GM21825 (cell line): ENCODE measurements around the gene PGD.
"Not testable (repeated sequence)": the region's sequence is repeated elsewhere in the genome, so short reads cannot be mapped to it uniquely, and the experiment has no call there.

Experiments used
- ATAC-seq: cut with Tn5 transposase; IDR thresholded peaks from one replicate; pipeline ENCODE4 v1.9.1; 2021; ENCODE audit warnings: mild to moderate bottlenecking, moderate library complexity; ENCODE audit not compliant: unreplicated experiment

Gene PGD

GRCh38 chr1:10433790-10434189 is 34.9 kb downstream of the PGD start:
- no peak for ATAC-seq

- ATAC-seq, result no peak
Observed at GRCh38 chr1:10434590-10434989, 35.7 kb downstream of the PGD start.

GRCh38 chr1:10437052-10437451 is 38.2 kb downstream of the PGD start:
- no peak for ATAC-seq

- ATAC-seq, result no peak
Observed at GRCh38 chr1:10438677-10439163, 39.9 kb downstream of the PGD start.

- ATAC-seq, result no peak
Observed at GRCh38 chr1:10440305-10440704, 41.4 kb downstream of the PGD start.

- no peak for ATAC-seq
Observed at GRCh38 chr1:10440794-10441193, 41.9 kb downstream of the PGD start.

- ATAC-seq, result no peak
Observed at GRCh38 chr1:10444248-10444647, 45.4 kb downstream of the PGD start.

- no peak for ATAC-seq
Observed at GRCh38 chr1:10444795-10445397, 46.0 kb downstream of the PGD start.

- no peak for ATAC-seq
Observed at GRCh38 chr1:10446790-10447422, 48.0 kb downstream of the PGD start.

GRCh38 chr1:10449751-10450150 is 50.9 kb downstream of the PGD start, which contains the start of gene CORT:
Gene CORT (plus strand): TSS chr1:10450031. CDS start chr1:10450224, 193 bp downstream.
- no peak for ATAC-seq

- ATAC-seq, result no peak
Observed at GRCh38 chr1:10450156-10450814, 51.4 kb downstream of the PGD start.

- no peak for ATAC-seq
Observed at GRCh38 chr1:10450836-10451235, 52.0 kb downstream of the PGD start.

GRCh38 chr1:10451287-10451686 is 52.4 kb downstream of the PGD start:
- ATAC-seq, result no peak

GRCh38 chr1:10456048-10456447 is 57.2 kb downstream of the PGD start:
- ATAC-seq, result no peak

GRCh38 chr1:10456661-10457060 is 57.8 kb downstream of the PGD start:
- no peak for ATAC-seq

- not testable (repeated sequence) for ATAC-seq
Observed at GRCh38 chr1:10457462-10457861, 58.6 kb downstream of the PGD start.

GRCh38 chr1:10457875-10458274 is 59.0 kb downstream of the PGD start:
- ATAC-seq, result no peak

GRCh38 chr1:10459184-10459583 is 60.3 kb downstream of the PGD start:
- no peak for ATAC-seq

GRCh38 chr1:10467078-10467477 is 68.2 kb downstream of the PGD start:
- no peak for ATAC-seq

GRCh38 chr1:10470043-10470442 is 71.2 kb downstream of the PGD start:
- no peak for ATAC-seq
